H1 (cell line): Measurements from ENCODE around the gene IGFL2.

Experiments
- CREB1 ChIP-seq: IDR thresholded peaks from 2 replicates; pipeline ENCODE4 v1.6.1; 2012; ENCODE audit warnings: inconsistent platforms
- CTCF ChIP-seq, 3 experiments: IDR thresholded peaks; 1 replicate in 2 of 3; 2 replicates in 1 of 3; pipeline versions ENCODE4 v1.5.1 to v1.6.1; 2011; ENCODE audit warnings: low read length in 3 of 3, mild to moderate bottlenecking in 3 of 3, inconsistent platforms in 2 of 3, low read depth in 1 of 3, moderate library complexity in 1 of 3; ENCODE audit not compliant: insufficient read depth in 1 of 3; ENCODE audit errors: control extremely low read depth in 1 of 3
- EP300 ChIP-seq, 2 experiments: IDR thresholded peaks; 1 replicate in 1 of 2; 2 replicates in 1 of 2; pipeline ENCODE4 v1.6.1; 2011 to 2012; ENCODE audit warnings: low read depth in 2 of 2, low read length in 2 of 2, mild to moderate bottlenecking in 2 of 2, borderline replicate concordance in 1 of 2, inconsistent platforms in 1 of 2, moderate library complexity in 1 of 2
- EZH2 ChIP-seq: fragments of 200-600 bp; sonication (generic); IDR thresholded peaks from 2 replicates; pipeline ENCODE4 v1.7.1; 2012; ENCODE audit warnings: low read depth, mild to moderate bottlenecking, moderate library complexity, low read length, inconsistent platforms; ENCODE audit not compliant: severe bottlenecking
- MAX ChIP-seq: IDR thresholded peaks from 2 replicates; pipeline ENCODE4 v1.6.1; 2012; ENCODE audit warnings: inconsistent platforms
- POLR2A ChIP-seq, 2 experiments: IDR thresholded peaks; 1 replicate in 1 of 2; 2 replicates in 1 of 2; pipeline ENCODE4 v1.6.1; 2011; ENCODE audit warnings: low read depth in 2 of 2, low read length in 2 of 2, mild to moderate bottlenecking in 2 of 2; ENCODE audit errors: control extremely low read depth in 1 of 2
- POLR2AphosphoS5 ChIP-seq: IDR thresholded peaks from 2 replicates; pipeline ENCODE4 v1.6.1; 2011; ENCODE audit warnings: low read depth, low read length
- RAD21 ChIP-seq, 2 experiments: IDR thresholded peaks in 1 of 2; conservative IDR thresholded peaks in 1 of 2; 2 replicates each; pipeline ENCODE4 v1.6.1; 2011; ENCODE audit warnings: low read depth in 2 of 2, low read length in 2 of 2, improper control_type of control experiment in 1 of 2, inconsistent platforms in 1 of 2, mild to moderate bottlenecking in 1 of 2, moderate library complexity in 1 of 2
- RBBP5 ChIP-seq: IDR thresholded peaks from 2 replicates; pipeline ENCODE4 v1.7.1; 2012; ENCODE audit warnings: low read depth, mild to moderate bottlenecking, inconsistent platforms, low read length, moderate library complexity, borderline replicate concordance
- RXRA ChIP-seq: IDR thresholded peaks from 2 replicates; pipeline ENCODE4 v1.6.1; 2011; ENCODE audit warnings: low read depth, mild to moderate bottlenecking, low read length, moderate library complexity; ENCODE audit not compliant: insufficient read depth
- TCF12 ChIP-seq: IDR thresholded peaks from 2 replicates; pipeline ENCODE4 v1.6.1; 2011; ENCODE audit warnings: low read depth, mild to moderate bottlenecking, low read length
- USF2 ChIP-seq: IDR thresholded peaks from 2 replicates; pipeline ENCODE4 v1.6.1; 2011; ENCODE audit warnings: low read length, improper control_type of control experiment
- YY1 ChIP-seq: IDR thresholded peaks from 2 replicates; pipeline ENCODE4 v1.6.1; 2011; ENCODE audit warnings: low read depth, mild to moderate bottlenecking, low read length

GRCh38 chr19:46134527-46134926 lies 13.5 kb upstream of the IGFL2 start:
- TF ChIP-seq POLR2A (IDR thresholded peaks at IDR 0.05; ENCODE audit: control extremely low read depth in 1 of 2, low read depth in 2 of 2, low read length in 2 of 2), result no peak
- TF ChIP-seq EP300 (IDR thresholded peaks at IDR 0.05; ENCODE audit: borderline replicate concordance in 1 of 2, low read depth in 2 of 2, low read length in 2 of 2), result no peak
- no peak for TF ChIP-seq MAX
- no peak for TF ChIP-seq CTCF (IDR thresholded peaks at IDR 0.05; ENCODE audit: control extremely low read depth in 1 of 3, insufficient read depth in 1 of 3, low read depth in 1 of 3, low read length in 3 of 3)
- TF ChIP-seq USF2, result no peak
- TF ChIP-seq TCF12, result no peak
- no peak for TF ChIP-seq RXRA
- no peak for TF ChIP-seq RAD21 (IDR thresholded peaks at IDR 0.05 in 1 of 2, conservative IDR thresholded peaks at IDR 0.05 in 1 of 2; ENCODE audit: low read depth in 2 of 2, low read length in 2 of 2)
- TF ChIP-seq POLR2AphosphoS5, result no peak
- no peak for TF ChIP-seq YY1
- no peak for TF ChIP-seq RBBP5
- no peak for TF ChIP-seq CREB1
- no peak for TF ChIP-seq EZH2
